PC-3 (cell line): ENCODE results near the gene LINC00305. TPM values are rescaled to one million over a fixed set of nuclear protein-coding genes. Genes with fewer than 3 reads are reported as not detected.

Experiments used
- ATAC-seq: fragments of 200-7000 bp; cut with Tn5 transposase; 2 replicates; pipeline ENCODE4 v1.9.1; 2020; ENCODE audit warnings: mild to moderate bottlenecking, moderate library complexity
- BruUV-seq: library from RNA; stranded (reverse); fragments of 400-500 nt; replicated peaks from 2 replicates; lab custom pipeline; 2021; lab: Mats Ljungman, UMichigan
- CTCF ChIA-PET: fragments of 300-600 bp; sonication (Branson Sonifier 250); formaldehyde crosslinking; loops from one replicate; lab custom pipeline; 2022; ENCODE audit warnings: antibody characterized with exemption; lab: Charles Lee
- POLR2A ChIA-PET: fragments of 300-600 bp; sonication (Branson Sonifier 250); formaldehyde crosslinking; loops from one replicate; lab custom pipeline; 2022; ENCODE audit warnings: antibody characterized with exemption; ENCODE audit not compliant: unreplicated experiment; lab: Charles Lee
- DNase-seq: peaks from one replicate; pipeline ENCODE4 v3.0.0-alpha.2; 2015
- H2AFZ ChIP-seq: fragments of 300-600 bp; sonication (generic); 2 replicates; pipeline ENCODE4 v1.6.0; 2016; ENCODE audit warnings: antibody characterized with exemption, low read length
- H3F3A ChIP-seq: fragments of 300-600 bp; sonication (generic); one replicate; pipeline ENCODE4 v1.6.0; 2017; ENCODE audit warnings: antibody characterized with exemption, low read length, control low read depth, mild to moderate bottlenecking; ENCODE audit not compliant: unreplicated experiment
- H3K27ac ChIP-seq: fragments of 300-600 bp; sonication (generic); 2 replicates; pipeline ENCODE4 v1.5.1; 2016; ENCODE audit warnings: mild to moderate bottlenecking, low read length
- H3K27me3 ChIP-seq: fragments of 300-600 bp; sonication (generic); 2 replicates; pipeline ENCODE4 v1.6.1; 2016; ENCODE audit warnings: low read length, mixed read lengths
- H3K36me3 ChIP-seq: fragments of 300-600 bp; sonication (generic); 2 replicates; pipeline ENCODE4 v1.6.1; 2016; ENCODE audit warnings: low read depth, mixed run types, low read length, mixed read lengths
- H3K4me1 ChIP-seq: fragments of 300-600 bp; sonication (generic); 2 replicates; pipeline ENCODE4 v1.5.1; 2016; ENCODE audit warnings: low read length; ENCODE audit not compliant: insufficient read depth
- H3K4me2 ChIP-seq: fragments of 300-600 bp; sonication (generic); 2 replicates; pipeline ENCODE4 v1.6.0; 2016; ENCODE audit warnings: low read length
- H3K4me3 ChIP-seq: fragments of 300-600 bp; sonication (generic); 2 replicates; pipeline ENCODE4 v1.5.1; 2016; ENCODE audit warnings: mild to moderate bottlenecking, low read length, mixed read lengths
- H3K79me2 ChIP-seq: fragments of 300-600 bp; sonication (generic); 2 replicates; pipeline ENCODE4 v1.6.1; 2017; ENCODE audit warnings: low read length, mixed read lengths
- H3K9ac ChIP-seq: fragments of 300-600 bp; sonication (generic); 2 replicates; pipeline ENCODE4 v1.6.0; 2016; ENCODE audit warnings: mild to moderate bottlenecking, low read length
- H3K9me2 ChIP-seq: fragments of 300-600 bp; sonication (generic); replicated peaks from 2 replicates; pipeline ENCODE4 v1.6.1; 2016; ENCODE audit warnings: mixed run types, low read length, mixed read lengths
- H3K9me3 ChIP-seq: fragments of 300-600 bp; sonication (generic); 2 replicates; pipeline ENCODE4 v1.6.1; 2016; ENCODE audit warnings: low read length, mixed read lengths
- H4K20me1 ChIP-seq: fragments of 300-600 bp; sonication (generic); 2 replicates; pipeline ENCODE4 v1.6.1; 2016; ENCODE audit warnings: low read length, mixed read lengths
- EZH2 ChIP-seq: fragments of 300-600 bp; sonication (generic); IDR thresholded peaks from one replicate; pipeline ENCODE4 v1.6.1; 2017; ENCODE audit warnings: antibody characterized with exemption, mild to moderate bottlenecking, low read length; ENCODE audit not compliant: unreplicated experiment
- EZH2phosphoT487 ChIP-seq: fragments of 300-600 bp; sonication (generic); IDR thresholded peaks from 2 replicates; pipeline ENCODE4 v1.6.1; 2018; ENCODE audit warnings: mild to moderate bottlenecking, antibody characterized with exemption, low read length, borderline replicate concordance
- intact Hi-C: fragments of 100-400 bp; cut with micrococcal nuclease; formaldehyde crosslinking; loops from 2 replicates; pipeline ENCODE4 v1.9.0; 2023
- total RNA-seq: library from RNA; depleted of rRNA; stranded (reverse); fragments of >200 nt; gene quantifications from 2 replicates; pipeline ENCODE4 v1.2.3, GENCODE V29; 2014
- TF ChIP-seq, protein P1 (sequence below): fragments of 300-600 bp; sonication (generic); conservative IDR thresholded peaks from 2 replicates; pipeline ENCODE4 v1.5.1; 2017; ENCODE audit warnings: antibody characterized with exemption, low read depth, mild to moderate bottlenecking, low read length

The LINC00305 gene
- total RNA-seq, 1 experiment from 2014 or later = not detected

DNA sequence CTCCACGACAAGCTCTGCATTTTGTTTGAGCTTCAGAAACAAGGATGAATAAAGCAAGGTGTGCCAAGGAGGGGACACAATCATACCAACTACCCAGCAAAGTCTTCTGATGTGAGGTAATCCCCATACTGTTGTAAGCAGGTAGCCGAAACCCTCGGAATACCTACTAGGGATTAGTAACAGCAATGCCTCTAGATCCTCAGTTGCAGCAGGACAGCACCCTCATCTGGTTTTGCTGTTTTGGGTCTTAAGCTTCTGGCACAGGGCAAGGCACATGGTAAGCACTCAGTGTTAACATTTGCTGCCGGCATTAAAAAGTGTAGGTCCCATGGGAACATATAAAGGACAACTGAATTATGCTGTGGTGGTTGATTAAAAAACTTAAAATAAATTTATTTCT, 16.0 kb upstream of the LINC00305 start:
- no peaks in the 10 kb centered on the region for H3K36me3 ChIP-seq
- peaks cover 27% of the 10 kb centered on the region; the same call in 1 of the 2 replicates for H3K27me3 ChIP-seq
- H2AFZ ChIP-seq = no peak overlapping the region
- no peak overlapping the region for H3K4me2 ChIP-seq
- ChIA-PET POLR2A (no interaction called here), CTCF (no interaction called here)
- no peaks in the 10 kb centered on the region for H3K9me2 ChIP-seq
- H3K9ac ChIP-seq = no peak overlapping the region
- TF ChIP-seq EZH2 (no peak), EZH2phosphoT487 (no peak)
- TF ChIP-seq, protein P1, sequence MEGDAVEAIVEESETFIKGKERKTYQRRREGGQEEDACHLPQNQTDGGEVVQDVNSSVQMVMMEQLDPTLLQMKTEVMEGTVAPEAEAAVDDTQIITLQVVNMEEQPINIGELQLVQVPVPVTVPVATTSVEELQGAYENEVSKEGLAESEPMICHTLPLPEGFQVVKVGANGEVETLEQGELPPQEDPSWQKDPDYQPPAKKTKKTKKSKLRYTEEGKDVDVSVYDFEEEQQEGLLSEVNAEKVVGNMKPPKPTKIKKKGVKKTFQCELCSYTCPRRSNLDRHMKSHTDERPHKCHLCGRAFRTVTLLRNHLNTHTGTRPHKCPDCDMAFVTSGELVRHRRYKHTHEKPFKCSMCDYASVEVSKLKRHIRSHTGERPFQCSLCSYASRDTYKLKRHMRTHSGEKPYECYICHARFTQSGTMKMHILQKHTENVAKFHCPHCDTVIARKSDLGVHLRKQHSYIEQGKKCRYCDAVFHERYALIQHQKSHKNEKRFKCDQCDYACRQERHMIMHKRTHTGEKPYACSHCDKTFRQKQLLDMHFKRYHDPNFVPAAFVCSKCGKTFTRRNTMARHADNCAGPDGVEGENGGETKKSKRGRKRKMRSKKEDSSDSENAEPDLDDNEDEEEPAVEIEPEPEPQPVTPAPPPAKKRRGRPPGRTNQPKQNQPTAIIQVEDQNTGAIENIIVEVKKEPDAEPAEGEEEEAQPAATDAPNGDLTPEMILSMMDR = no peak
- H3K4me3 ChIP-seq = no peak overlapping the region
- no peaks in the 10 kb centered on the region for H3F3A ChIP-seq
- DNase-seq = no peak
- H3K79me2 ChIP-seq = no peaks in the 10 kb centered on the region
- no peak overlapping the region for H3K27ac ChIP-seq
- ATAC-seq = no peak
- intact Hi-C loops = no loop called here
- BruUV-seq = no TSS peak
- H3K4me1 ChIP-seq = no peaks in the 10 kb centered on the region
- no peaks in the 10 kb centered on the region for H4K20me1 ChIP-seq
- no peaks in the 10 kb centered on the region for H3K9me3 ChIP-seq

DNA sequence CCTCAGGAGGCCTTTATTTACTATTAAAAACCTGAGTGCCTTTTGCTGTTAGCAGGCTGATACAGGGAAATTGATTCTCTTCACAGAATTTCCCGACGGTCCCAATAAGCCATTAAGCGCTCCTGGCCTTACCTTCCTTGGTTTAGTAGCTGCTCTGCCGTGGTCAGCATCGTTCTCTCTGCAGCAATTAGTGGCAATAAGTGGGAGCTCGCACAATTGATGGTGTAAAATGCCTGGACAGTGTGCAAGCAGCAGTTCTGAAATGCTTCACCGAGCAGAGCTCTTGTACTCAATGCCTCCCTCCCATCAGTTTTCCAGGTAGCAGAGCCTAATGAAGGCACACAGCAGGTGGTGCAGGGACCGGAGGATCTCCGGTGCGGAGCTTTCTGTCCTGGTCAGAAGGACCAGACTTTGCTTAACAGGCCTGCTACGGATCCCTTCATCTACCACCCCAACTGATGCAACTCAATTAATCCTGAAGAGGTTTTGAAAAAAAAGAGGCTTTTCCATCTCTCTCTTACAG, 1.1 kb upstream of the LINC00305 start:
- ChIA-PET CTCF (no interaction called here), POLR2A (interaction anchor here (0.6 kb wide), 1 partner anchor 132 kb away, joined by 3 read pairs; no protein-coding TSS in a partner anchor)
- peaks cover 69% of the 10 kb centered on the region for H3K27me3 ChIP-seq
- H2AFZ ChIP-seq = no peak overlapping the region
- H3K4me2 ChIP-seq = no peak overlapping the region
- ATAC-seq (no peak), DNase-seq (no peak)
- TF ChIP-seq, protein P1 = no peak
- TF ChIP-seq EZH2 = no peak
- no peak for TF ChIP-seq EZH2phosphoT487
- no peaks in the 10 kb centered on the region for H3F3A ChIP-seq
- intact Hi-C loops = no loop called here
- no peaks in the 10 kb centered on the region for H3K36me3 ChIP-seq
- no peak overlapping the region for H3K4me3 ChIP-seq
- no peaks in the 10 kb centered on the region for H3K9me3 ChIP-seq
- H3K79me2 ChIP-seq = no peaks in the 10 kb centered on the region
- no peaks in the 10 kb centered on the region for H3K9me2 ChIP-seq
- no peak overlapping the region for H3K27ac ChIP-seq
- no peaks in the 10 kb centered on the region for H3K4me1 ChIP-seq
- BruUV-seq = no TSS peak
- no peak overlapping the region for H3K9ac ChIP-seq
- H4K20me1 ChIP-seq = no peaks in the 10 kb centered on the region

DNA sequence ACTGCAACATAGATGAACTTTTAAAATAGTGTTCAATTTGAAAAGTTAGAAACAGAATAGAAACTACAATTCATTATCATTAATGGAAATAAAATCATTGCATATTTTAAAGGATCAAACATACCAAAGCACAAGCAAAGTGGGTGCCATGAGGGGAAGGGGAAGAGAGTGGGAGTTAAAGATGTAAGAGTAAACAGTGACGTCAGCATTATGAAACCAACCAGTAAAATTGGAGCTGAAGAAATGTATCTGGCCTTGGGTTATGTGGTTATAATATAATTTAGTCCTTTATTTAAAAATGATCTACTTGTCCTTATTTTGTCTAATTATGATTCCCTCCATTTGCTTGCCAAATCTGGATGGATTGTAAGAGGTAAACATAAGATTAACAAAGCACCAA, 6.0 kb downstream of the LINC00305 start:
- H3K36me3 ChIP-seq = no peaks in the 10 kb centered on the region
- H3K9me2 ChIP-seq = no peaks in the 10 kb centered on the region
- no peak overlapping the region for H3K27ac ChIP-seq
- no peak overlapping the region for H3K4me2 ChIP-seq
- intact Hi-C loops = no loop called here
- no peaks in the 10 kb centered on the region for H4K20me1 ChIP-seq
- ChIA-PET POLR2A (no interaction called here), CTCF (no interaction called here)
- H3K4me1 ChIP-seq = no peaks in the 10 kb centered on the region
- H3K4me3 ChIP-seq = no peak overlapping the region
- no peaks in the 10 kb centered on the region for H3K79me2 ChIP-seq
- H3K9me3 ChIP-seq = no peaks in the 10 kb centered on the region
- DNase-seq (no peak), ATAC-seq (no peak)
- no TSS peak for BruUV-seq
- H3K27me3 ChIP-seq = peaks cover 33% of the 10 kb centered on the region
- no peak overlapping the region for H2AFZ ChIP-seq
- TF ChIP-seq EZH2 = no peak
- TF ChIP-seq, protein P1 = no peak
- TF ChIP-seq EZH2phosphoT487 = no peak
- H3F3A ChIP-seq = no peaks in the 10 kb centered on the region
- no peak overlapping the region for H3K9ac ChIP-seq
